Mucosa of descending colon (tissue), 3 donors: Measurements from ENCODE around the gene LASP1NB.

Experiments used
- ATAC-seq: fragments of 200-7000 bp; cut with Tn5 transposase; one replicate; pipeline ENCODE4 v1.9.1; 2020; ENCODE audit warnings: mild to moderate bottlenecking, moderate library complexity
- DNase-seq, 3 donors: peaks; one replicate each; pipeline ENCODE4 v3.0.0-alpha.2; 2020
- H3K36me3 ChIP-seq: fragments of 200-600 bp; one replicate; pipeline ENCODE4 v1.8.0; 2021; ENCODE audit warnings: low read depth, mild to moderate bottlenecking
- H3K4me1 ChIP-seq: fragments of 200-600 bp; one replicate; pipeline ENCODE4 v1.8.0; 2021; ENCODE audit warnings: low read depth, mild to moderate bottlenecking
- H3K4me3 ChIP-seq: fragments of 200-600 bp; one replicate; pipeline ENCODE4 v1.8.0; 2021; ENCODE audit warnings: mild to moderate bottlenecking
- H3K9me3 ChIP-seq: fragments of 200-600 bp; one replicate; pipeline ENCODE4 v1.8.0; 2021; ENCODE audit warnings: mild to moderate bottlenecking
- CTCF ChIP-seq: fragments of 200-600 bp; IDR thresholded peaks from one replicate; pipeline ENCODE4 v1.8.0; 2022; ENCODE audit warnings: antibody characterized with exemption, mild to moderate bottlenecking
- intact Hi-C, 2 donors: fragments of 100-400 bp; cut with DNase I in 1 of 2; cut with micrococcal nuclease in 1 of 2; formaldehyde crosslinking; loops; one replicate each; pipeline versions ENCODE4 v1.11.0 to v1.11.1; 2022; cut with DNase I, micrococcal nuclease
- donor health status: DM: no; HTN: no; CAD: no; lungs with moderate emphysema.
- donor health status: DM: no; HTN: no; CAD: no.
- donor health status: DM: no; HTN: yes; CAD: no.

Gene LASP1NB

GRCh38 chr17:38916771-38917170 lies 8.6 kb upstream of the LASP1NB start:
- H3K36me3 ChIP-seq = peaks cover 14% of the 10 kb centered on the region
- peaks cover 8% of the 10 kb centered on the region for H3K4me1 ChIP-seq
- no peak for DNase-seq

DNA sequence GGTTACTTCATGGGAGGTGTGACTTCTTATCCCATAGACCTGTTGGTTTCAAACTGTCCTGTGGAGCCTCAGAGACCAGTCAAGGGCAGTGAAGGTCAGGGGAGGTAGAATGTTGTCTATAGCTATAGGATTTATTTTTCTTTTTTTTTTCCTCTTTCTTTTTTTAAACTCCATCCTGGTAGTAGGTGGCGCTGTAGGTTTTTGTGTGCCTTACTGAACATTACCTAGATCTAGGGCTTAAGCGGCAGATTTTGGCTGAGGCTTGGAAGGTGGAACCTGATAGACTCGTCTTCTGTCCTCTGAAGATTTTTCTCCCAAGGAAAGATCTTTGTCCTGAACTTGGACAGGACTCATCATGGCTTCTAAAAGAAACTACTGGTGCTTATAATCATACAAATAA lies 8.2 kb upstream of the LASP1NB start:
- ATAC-seq (no peak), DNase-seq (no peak)
- Histone ChIP-seq H3K4me3 (no peak overlapping the region), H3K9me3 (no peaks in the 10 kb centered on the region), H3K4me1 (peaks cover 8% of the 10 kb centered on the region), H3K36me3 (peaks cover 14% of the 10 kb centered on the region)
- intact Hi-C loops = no loop called here
- no peak for TF ChIP-seq CTCF

More at GRCh38 chr17:38916771-38917170, 8.6 kb upstream of the LASP1NB start:
- intact Hi-C loops = no loop called here
- Histone ChIP-seq H3K4me3 (no peak overlapping the region), H3K9me3 (no peaks in the 10 kb centered on the region)
- no peak for TF ChIP-seq CTCF
- ATAC-seq = no peak

- intact Hi-C loops = no loop called here
- Histone ChIP-seq H3K4me3 (no peak overlapping the region), H3K9me3 (no peaks in the 10 kb centered on the region), H3K36me3 (peaks cover 14% of the 10 kb centered on the region), H3K4me1 (peaks cover 12% of the 10 kb centered on the region)
- TF ChIP-seq CTCF = no peak
- DNase-seq (no peak), ATAC-seq (no peak)
Measured at GRCh38 chr17:38918129-38918913, 7.1 kb upstream of the LASP1NB start.

DNA sequence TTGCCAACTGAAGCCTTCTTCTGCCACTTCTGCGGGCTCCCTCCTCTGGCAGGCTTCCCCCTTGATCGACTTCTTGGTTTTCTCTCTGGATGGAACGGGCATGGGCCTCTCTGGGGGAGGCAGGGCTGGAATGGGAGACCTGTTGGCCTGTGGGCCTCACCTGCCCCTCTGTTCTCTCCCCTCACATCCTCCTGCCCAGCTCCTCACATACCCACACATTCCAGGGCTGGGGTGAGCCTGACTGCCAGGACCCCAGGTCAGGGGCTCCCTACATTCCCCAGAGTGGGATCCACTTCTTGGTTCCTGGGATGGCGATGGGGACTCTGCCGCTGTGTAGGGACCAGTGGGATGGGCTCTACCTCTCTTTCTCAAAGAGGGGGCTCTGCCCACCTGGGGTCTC lies 6.5 kb upstream of the LASP1NB start:
- H3K9me3 ChIP-seq = no peaks in the 10 kb centered on the region
- TF ChIP-seq CTCF = no peak
- ATAC-seq = no peak
- peak in 1 of 3 donors; percentile 11 for DNase-seq
- no peak overlapping the region for H3K4me3 ChIP-seq
- intact Hi-C loops = no loop called here
- H3K36me3 ChIP-seq = peaks cover 14% of the 10 kb centered on the region
- H3K4me1 ChIP-seq = peaks cover 13% of the 10 kb centered on the region

DNA sequence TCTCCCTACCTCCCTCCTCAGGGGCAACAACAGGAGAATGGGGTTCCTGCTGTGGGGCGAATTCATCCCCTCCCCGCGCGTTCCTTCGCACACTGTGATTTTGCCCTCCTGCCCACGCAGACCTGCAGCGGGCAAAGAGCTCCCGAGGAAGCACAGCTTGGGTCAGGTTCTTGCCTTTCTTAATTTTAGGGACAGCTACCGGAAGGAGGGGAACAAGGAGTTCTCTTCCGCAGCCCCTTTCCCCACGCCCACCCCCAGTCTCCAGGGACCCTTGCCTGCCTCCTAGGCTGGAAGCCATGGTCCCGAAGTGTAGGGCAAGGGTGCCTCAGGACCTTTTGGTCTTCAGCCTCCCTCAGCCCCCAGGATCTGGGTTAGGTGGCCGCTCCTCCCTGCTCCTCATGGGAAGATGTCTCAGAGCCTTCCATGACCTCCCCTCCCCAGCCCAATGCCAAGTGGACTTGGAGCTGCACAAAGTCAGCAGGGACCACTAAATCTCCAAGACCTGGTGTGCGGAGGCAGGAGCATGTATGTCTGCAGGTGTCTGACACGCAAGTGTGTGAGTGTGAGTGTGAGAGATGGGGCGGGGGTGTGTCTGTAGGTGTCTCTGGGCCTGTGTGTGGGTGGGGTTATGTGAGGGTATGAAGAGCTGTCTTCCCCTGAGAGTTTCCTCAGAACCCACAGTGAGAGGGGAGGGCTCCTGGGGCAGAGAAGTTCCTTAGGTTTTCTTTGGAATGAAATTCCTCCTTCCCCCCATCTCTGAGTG lies 5.9 kb upstream of the LASP1NB start:
- intact Hi-C loops = no loop called here
- DNase-seq (no peak), ATAC-seq (no peak)
- H3K4me3 ChIP-seq = no peak overlapping the region
- peaks cover 11% of the 10 kb centered on the region for H3K4me1 ChIP-seq
- no peak for TF ChIP-seq CTCF
- H3K36me3 ChIP-seq = peaks cover 14% of the 10 kb centered on the region
- H3K9me3 ChIP-seq = no peaks in the 10 kb centered on the region
